ENCODE measurements around the gene CD1D. TPM values are rescaled to one million over a fixed set of nuclear protein-coding genes. Genes with fewer than 3 reads are reported as not detected.
"Not testable (repeated sequence)": the region's sequence is repeated elsewhere in the genome, so short reads cannot be mapped to it uniquely, and the experiment has no call there.

The CD1D gene
- polyA plus RNA-seq, 4 donors, result 5.3 to 6.8 (median 5.9) TPM

- not testable (repeated sequence) for DNase-seq (ENCODE audit: low read depth in 4 of 4, low spot score in 3 of 4)
Measured at GRCh38 chr1:158175915-158176314, 4.8 kb upstream of the CD1D start.

GRCh38 chr1:158176399-158176798 lies 4.3 kb upstream of the CD1D start:
- DNase-seq (ENCODE audit: low read depth in 4 of 4, low spot score in 3 of 4), result no peak

- not testable (repeated sequence) for DNase-seq (ENCODE audit: low read depth in 4 of 4, low spot score in 3 of 4)
Measured at GRCh38 chr1:158176849-158177699, 3.6 kb upstream of the CD1D start.

- peak; percentile 53 to 74 (median 63) for DNase-seq (ENCODE audit: low read depth in 4 of 4, low spot score in 3 of 4)
Measured at GRCh38 chr1:158177700-158178450, 2.8 kb upstream of the CD1D start.

- DNase-seq (ENCODE audit: low read depth in 4 of 4, low spot score in 3 of 4), result no peak
Measured at GRCh38 chr1:158179301-158180041, 1.2 kb upstream of the CD1D start.

- no peak for DNase-seq (ENCODE audit: low read depth in 4 of 4, low spot score in 3 of 4)
Measured at GRCh38 chr1:158181577-158181922, 855 bp downstream of the CD1D start.

GRCh38 chr1:158185770-158186169 lies 5.1 kb downstream of the CD1D start:
- DNase-seq (ENCODE audit: low read depth in 4 of 4, low spot score in 3 of 4), result no peak

- no peak for DNase-seq (ENCODE audit: low read depth in 4 of 4, low spot score in 3 of 4)
Measured at GRCh38 chr1:158186180-158186579, 5.5 kb downstream of the CD1D start.

- no peak for DNase-seq (ENCODE audit: low read depth in 4 of 4, low spot score in 3 of 4)
Measured at GRCh38 chr1:158188611-158189010, 7.9 kb downstream of the CD1D start.

- DNase-seq (ENCODE audit: low read depth in 4 of 4, low spot score in 3 of 4), result no peak
Measured at GRCh38 chr1:158189624-158190023, 8.9 kb downstream of the CD1D start.

GRCh38 chr1:158191299-158191698 lies 10.6 kb downstream of the CD1D start:
- DNase-seq (ENCODE audit: low read depth in 4 of 4, low spot score in 3 of 4), result no peak

- DNase-seq (ENCODE audit: low read depth in 4 of 4, low spot score in 3 of 4), result no peak
Measured at GRCh38 chr1:158196461-158196860, 15.8 kb downstream of the CD1D start.

- DNase-seq (ENCODE audit: low read depth in 4 of 4, low spot score in 3 of 4), result no peak
Measured at GRCh38 chr1:158199849-158200248, 19.2 kb downstream of the CD1D start.

GRCh38 chr1:158200527-158200926 lies 19.8 kb downstream of the CD1D start:
- no peak for DNase-seq (ENCODE audit: low read depth in 4 of 4, low spot score in 3 of 4)

GRCh38 chr1:158203693-158204457 lies 23.2 kb downstream of the CD1D start:
- peak in 2 of 4 donors; percentile 33 to 38 for DNase-seq (ENCODE audit: low read depth in 4 of 4, low spot score in 3 of 4)

- DNase-seq (ENCODE audit: low read depth in 4 of 4, low spot score in 3 of 4), result no peak
Measured at GRCh38 chr1:158204458-158204827, 23.7 kb downstream of the CD1D start.

- no peak for DNase-seq (ENCODE audit: low read depth in 4 of 4, low spot score in 3 of 4)
Measured at GRCh38 chr1:158208586-158209116, 28.0 kb downstream of the CD1D start.

GRCh38 chr1:158212320-158212719 lies 31.6 kb downstream of the CD1D start:
- no peak for DNase-seq (ENCODE audit: low read depth in 4 of 4, low spot score in 3 of 4)

GRCh38 chr1:158223445-158223844 lies 42.8 kb downstream of the CD1D start:
- DNase-seq (ENCODE audit: low read depth in 4 of 4, low spot score in 3 of 4), result not testable (repeated sequence)

GRCh38 chr1:158227904-158228623 lies 47.4 kb downstream of the CD1D start:
- no peak for DNase-seq (ENCODE audit: low read depth in 4 of 4, low spot score in 3 of 4)

All from right renal pelvis (tissue), 4 donors.